Activated CD8-positive, alpha-beta memory T cell treated with anti-CD3 and anti-CD28 coated beads for 24 hours (primary cell): ENCODE measurements around the gene VSIG10L2.

Experiments used
- DNase-seq: peaks from one replicate; pipeline ENCODE4 v3.0.0-alpha.2; 2020

VSIG10L2 gene

DNA sequence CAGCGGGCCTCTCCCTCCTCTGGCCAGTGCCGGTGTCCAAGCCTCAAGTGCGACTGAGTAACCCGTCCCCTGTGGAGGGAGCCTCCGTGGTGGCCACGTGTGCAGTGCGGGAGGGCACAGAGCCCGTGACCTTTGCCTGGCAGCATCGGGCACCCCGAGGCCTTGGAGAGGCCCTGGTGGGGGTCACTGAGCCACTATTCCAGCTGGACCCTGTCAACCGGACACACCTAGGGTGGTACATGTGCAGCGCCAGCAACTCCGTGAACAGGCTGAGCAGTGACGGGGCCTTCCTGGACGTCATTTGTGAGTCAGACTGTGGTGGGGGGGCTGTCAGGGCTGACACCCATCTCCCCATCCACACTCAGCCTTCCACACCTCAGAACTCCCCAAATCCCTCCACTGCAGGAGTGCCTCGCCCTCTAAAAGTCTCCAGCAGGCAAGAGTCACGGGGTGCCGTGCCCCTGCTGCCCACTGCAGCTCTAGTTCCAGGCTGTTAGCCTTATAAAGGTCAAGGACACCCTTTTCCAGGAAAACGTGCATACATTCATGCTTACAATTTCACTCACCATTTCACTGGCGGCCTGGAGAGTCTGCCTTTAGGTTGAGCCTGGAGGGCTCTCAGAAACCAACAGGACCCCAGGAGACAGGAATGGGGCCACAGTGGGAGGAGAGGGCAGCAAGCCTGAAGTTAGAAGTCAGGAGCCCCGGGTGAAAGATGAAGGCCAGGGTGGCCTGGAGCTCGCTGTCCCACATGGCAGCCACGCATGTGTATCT, 2.6 kb downstream of the VSIG10L2 start:
- DNase-seq, result no peak

- no peak for DNase-seq
Observed at GRCh38 chr11:125949271-125950177, 3.7 kb downstream of the VSIG10L2 start.

DNA sequence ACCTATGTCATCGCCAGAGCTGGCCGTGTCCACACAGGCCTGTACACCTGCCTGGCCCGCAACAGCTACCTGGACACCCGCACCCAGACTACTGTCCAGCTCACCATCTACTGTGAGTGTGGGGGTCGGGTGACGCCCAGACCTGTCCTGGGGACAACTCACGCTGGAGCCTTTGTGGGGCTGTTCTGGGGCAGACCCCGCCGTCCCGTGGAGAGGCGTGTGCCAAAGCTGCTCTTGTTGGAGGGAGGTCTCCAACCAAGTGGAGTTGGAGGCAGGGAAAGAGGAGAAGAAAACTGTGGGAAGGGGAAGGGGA, 4.3 kb downstream of the VSIG10L2 start:
- no peak for DNase-seq

DNA sequence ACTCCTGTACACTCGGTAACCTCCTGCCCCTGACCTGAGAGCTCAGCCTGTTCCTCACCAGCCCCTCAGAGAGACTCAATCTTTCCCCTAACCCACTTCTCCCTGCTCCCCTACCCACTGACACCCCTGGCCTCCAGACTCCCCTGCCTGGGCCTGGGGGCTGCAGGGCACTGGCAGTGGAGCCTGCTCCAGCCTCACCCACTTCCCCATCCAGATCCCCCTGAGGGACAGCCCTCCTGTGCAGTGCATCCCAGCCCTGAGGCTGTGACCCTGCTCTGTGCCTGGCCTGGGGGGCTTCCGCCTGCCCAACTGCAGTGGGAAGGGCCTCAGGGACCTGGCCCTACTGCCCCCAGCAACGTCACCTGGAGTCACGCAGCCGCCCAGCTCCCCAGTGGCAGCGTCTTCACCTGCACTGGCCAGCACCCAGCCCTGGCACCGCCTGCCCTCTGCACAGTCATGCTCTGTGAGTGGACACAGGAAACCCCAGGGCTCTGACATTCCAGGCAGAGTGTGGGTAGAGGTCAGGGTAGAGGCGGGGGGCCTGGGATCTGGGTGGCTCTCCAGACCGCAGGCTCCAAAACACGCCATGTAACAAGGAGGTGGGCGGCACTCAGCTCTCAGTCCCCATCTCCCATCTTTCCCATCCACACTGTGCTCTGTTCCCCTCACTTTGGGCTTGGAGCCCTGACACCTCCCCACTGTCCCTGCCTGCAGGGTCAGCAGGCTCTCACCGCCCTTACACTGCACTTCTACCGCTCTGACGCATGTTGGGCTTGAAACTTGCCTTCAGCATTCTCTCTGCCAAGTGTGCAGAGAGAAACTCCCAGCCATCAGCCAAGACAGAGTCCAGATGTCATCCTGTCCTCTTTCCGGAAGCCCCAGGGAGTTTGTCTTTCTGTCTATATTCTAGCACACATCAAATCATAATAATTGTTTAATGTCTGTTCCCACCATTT, 5.1 kb downstream of the VSIG10L2 start:
- DNase-seq, result no peak

DNA sequence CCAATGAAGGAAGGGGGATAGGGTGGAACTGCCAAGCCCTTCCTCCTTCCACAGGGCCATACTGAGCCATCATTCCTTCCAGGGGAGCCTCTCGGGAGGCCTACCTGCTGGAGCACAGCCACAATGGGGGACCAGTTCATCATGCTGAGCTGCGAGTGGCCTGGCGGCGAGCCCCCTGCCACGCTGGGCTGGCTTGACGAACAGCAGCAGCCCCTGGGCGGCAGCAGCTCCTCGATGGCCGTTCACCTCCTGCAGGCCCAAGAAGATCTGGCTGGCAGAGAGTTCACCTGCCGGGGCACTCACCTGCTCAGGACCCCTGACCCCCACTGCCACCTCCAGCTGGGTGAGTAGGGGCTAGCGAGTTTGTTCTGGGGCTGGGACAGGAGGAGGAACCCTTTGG, 5.9 kb downstream of the VSIG10L2 start:
- DNase-seq, result no peak

- DNase-seq, result no peak
Observed at GRCh38 chr11:125952559-125952958, 6.7 kb downstream of the VSIG10L2 start.

GRCh38 chr11:125952973-125953372, 7.1 kb downstream of the VSIG10L2 start:
- no peak for DNase-seq

- no peak for DNase-seq
Observed at GRCh38 chr11:125953401-125953935, 7.6 kb downstream of the VSIG10L2 start.

DNA sequence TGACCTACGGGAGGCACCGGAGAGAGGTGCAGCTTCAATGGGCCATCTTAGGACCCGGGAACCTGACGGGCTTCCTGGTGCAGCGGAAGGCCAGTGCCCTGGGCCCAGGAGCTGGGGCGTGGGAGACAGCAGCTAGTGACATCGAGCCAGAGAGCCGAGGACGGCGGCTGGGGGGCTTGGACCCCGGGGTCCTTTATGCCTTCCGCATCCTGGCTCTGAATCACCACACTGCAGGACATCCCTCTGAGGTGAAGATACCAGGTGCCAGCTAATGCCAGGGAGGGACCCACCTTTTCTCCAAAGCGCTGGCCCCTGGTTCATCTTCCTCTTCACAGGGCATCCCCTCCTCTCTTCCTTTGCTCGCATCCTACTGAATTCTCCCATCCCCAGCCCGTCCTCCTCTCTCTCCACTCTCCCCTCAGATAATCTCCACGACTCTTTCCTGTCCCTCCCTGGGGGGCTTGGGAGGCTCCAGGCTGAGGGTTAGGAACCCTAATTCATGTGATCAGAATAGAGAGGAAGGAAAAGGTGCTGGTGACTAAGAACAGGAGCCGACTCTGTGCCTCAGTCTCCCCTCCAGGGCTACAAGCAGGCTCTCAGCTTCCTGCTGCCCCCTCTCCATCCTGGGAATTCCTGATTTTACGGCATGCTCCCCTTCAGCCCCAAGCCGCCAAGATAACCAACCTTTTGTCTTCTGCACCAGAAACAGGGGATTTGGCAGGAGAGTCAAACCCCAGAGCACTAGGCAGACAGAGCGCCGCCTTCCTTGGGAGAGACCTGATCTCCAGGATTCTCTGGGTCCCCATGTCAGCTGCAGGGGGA, 8.5 kb downstream of the VSIG10L2 start:
- no peak for DNase-seq

- DNase-seq, result no peak
Observed at GRCh38 chr11:125954945-125955640, 9.2 kb downstream of the VSIG10L2 start.

DNA sequence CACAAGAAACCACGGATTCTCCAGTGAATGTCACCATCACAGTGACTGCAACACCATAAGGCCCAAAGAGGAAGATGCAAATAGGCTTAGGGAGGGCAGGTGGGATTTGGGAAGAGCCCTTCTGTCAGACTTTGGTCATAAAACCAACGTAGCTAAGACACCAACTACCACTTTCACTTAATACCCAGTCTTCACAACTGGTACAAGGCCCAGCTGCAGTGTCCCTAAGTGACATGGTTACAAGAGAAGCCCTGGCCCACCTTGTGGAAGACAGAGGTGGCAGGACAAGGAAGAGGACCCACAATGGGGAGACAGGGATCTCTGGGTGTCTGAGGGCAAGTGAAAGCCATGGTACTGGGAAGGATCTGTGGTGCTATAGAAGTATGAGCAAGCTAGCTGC, 10.0 kb downstream of the VSIG10L2 start:
- no peak for DNase-seq

DNA sequence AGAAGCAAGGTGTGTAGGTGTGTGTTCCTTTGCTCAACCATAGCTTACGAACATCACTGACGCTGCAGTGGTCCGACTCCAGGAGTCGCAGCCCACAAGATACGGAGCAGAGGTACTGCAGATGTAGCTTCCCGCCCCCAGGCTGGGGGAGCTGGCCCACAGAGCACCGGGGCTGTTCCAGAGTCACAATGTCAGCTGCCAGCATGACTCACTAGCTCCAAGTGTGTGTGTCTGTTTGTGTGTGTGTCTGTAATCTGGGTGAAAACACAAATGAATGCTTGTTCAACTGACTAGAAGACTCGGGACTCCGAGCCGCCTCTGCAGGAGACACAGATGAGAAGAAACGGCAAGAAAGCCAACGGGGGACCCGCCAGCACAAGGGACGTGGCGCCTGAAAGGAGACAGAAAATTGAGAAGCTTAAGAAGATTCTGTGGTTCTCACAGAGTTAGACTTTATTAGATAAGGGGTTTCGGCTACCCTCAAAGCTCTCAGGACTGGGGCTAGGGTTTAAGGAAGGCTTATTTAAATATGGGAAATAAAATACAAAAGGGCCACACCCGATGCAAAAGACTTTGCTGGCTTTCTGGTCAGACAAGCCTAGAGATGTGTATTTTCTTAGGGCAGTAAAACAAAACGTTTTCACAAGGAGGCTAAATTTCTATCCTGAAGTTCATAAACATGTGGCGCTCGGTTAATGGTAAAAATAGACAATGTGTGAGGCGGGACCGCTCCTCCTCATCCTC, 10.7 kb downstream of the VSIG10L2 start:
- no peak for DNase-seq

DNA sequence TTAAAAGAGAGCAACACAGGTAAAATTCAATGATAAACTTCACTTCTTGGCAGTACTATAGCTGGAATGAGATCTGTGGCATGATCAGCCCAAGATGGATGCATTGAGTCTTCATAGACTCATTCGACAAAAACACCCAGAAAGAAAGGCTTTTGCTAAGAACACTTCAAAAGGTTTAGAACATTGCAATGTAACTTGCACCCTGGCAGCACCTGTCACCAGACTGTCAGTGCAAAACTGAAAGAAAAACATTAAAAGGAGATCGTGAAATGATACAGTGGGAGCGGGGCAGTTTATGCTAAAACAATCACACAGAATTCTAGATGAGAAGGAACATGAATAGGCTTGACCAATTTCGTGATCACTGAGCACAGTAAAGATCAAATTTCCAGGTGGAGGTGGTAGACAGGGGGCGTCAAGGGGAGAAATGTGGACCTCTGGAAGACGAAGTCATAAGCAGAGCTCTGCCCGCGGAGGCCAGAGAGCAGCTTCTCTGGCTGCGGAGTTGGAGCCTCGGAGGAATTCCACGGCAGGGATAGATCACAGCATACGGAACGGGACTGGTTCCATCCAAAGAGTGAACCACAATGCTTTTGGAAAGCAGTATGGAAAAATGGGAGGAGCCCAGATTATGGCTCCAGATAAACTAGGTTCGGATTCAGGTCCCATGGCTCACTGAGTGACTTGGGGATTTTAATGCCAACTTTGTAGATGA, 11.9 kb downstream of the VSIG10L2 start:
- DNase-seq, result no peak

DNA sequence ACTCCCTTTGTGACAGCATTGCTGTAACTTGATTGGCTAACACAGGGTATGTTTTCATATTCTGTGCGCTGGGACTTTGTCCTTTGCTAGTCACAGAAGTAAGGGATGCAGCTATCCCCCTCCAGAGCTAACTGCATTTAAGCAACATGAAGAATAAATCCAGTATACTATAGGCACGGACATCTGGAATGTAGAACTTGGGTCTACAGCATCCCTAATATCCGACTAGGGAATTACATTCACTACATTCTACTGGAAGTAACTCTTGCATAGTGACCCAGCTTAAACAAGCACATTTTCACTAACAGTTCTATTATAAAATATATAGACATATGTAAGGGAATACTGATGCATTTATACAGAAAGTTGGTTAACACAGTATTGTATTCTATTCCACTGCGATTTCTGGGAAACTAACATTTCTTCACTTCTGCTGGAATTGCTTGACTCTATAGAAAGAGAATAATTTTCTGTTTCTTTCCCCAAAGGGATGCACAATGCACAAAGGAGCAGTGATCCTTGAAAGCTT, 13.1 kb downstream of the VSIG10L2 start:
- no peak for DNase-seq

DNA sequence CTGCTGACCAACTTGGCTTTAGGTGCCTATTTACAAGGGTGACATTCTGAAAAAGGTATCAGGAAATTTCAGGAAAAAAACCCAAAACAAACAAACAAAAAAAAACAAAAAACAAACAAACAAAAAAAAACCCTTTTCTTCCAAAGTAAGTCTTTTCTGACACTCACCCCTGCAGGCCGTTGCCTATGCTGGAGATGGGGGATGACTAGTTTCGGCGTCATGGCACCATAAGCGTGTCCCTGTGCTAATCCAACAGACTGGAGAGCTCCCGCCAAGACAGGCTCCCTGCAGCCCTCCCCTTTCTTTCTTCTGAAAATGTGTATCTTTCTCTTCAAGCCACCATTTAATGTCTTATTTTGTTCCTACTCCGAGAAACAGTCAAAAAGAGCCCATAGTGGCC, 13.7 kb downstream of the VSIG10L2 start:
- no peak for DNase-seq

DNA sequence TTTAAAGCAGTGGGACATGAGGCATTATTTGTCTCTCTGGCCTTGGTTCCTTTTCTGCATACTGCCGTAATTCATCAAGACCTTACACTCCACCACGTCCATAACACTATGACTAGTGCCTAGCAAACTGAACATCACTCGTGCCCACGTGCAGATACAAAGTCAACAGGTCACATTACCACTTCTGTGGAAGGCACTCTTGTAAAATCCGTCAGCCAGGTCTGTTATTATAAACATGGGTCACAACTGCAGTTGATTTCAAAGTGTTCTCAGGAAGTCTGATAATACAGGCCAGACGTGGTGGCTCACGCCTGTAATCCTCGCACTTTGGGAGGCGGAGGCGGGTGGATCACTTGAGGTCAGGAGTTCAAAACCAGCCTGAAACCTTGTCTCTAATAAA, 14.1 kb downstream of the VSIG10L2 start:
- DNase-seq, result no peak

GRCh38 chr11:125960771-125961170, 14.9 kb downstream of the VSIG10L2 start:
- no peak for DNase-seq

DNA sequence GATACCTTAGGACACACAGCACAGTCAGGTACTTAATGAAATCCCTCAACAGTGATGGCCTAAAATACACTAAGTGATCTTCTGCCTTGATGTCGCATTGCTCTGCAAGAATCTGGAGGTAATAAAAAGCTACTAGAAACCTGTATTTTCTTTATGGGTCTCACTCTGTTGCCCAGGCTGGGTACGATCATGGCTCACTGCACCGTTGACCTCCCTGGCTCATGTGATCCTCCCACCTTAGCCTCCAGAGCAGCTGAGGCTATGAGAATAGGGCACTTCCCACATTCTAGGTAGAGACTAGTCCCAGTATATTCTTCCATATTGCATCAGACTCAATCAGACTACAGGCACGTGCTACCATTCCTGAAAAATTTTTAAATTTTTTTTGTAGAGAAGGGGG, 21.7 kb downstream of the VSIG10L2 start:
- DNase-seq, result no peak

DNA sequence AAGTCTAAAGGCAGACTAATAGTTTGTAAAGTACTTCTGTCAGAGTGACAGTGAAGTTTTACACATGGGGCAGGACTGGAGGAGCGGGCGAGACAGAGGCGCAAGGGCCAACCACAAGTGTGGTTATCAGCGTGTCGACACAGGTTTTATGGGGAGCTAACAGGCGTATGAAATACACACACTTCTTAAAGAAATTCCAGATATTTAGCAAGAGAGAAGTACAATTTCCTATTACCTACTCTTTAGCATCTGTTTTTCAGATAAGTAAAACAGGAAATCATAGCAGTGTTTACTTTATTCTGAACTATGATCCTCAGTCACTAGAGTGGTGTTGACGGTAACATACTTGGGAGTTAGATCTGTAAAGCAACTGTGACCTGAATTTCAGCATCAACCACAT, 22.5 kb downstream of the VSIG10L2 start:
- no peak for DNase-seq

GRCh38 chr11:125971618-125972017, 25.8 kb downstream of the VSIG10L2 start:
- DNase-seq, result no peak
